Measurements from ENCODE around the gene TOPBP1.
A peak's percentile ranks its signal among the peaks of the same experiment; 100 is the strongest.
"Not testable (repeated sequence)": the region's sequence is repeated elsewhere in the genome, so short reads cannot be mapped to it uniquely, and the experiment has no call there.

The TOPBP1 gene

DNA sequence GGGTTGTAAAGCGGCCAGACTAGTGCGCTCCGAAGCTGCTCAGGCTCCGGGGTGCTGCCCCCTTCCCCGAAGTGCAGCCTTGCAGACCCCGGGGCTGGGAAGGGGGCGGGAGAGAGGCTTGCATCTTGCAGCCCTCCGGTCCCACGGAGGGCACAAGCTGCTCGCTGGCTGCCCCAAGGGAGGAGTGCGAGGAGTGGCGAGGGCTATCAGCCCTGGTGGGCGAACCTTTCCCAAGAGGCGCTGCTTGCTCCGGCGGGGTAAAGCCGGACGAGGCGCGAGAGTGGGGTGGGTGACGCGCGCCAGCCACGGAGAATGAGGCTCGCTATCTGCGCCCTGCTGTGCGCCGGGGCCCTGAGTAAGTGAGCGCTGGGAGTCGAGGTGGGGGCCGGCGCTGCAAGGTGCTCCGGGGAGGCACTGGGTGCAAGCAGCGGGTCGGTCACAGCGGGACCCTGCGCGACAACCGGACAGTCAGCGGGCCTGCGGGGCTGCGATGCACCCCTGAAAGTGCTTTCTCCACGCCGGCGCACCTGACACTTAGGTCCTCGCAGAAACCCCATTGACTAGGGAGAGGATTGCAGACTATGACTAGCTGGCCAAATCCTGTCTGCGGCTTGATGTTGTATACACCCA, 12.7 kb upstream of the TOPBP1 start:
- DNase-seq (ENCODE audit: low read depth in 2 of 3, low spot score in 2 of 3): no peak

DNA sequence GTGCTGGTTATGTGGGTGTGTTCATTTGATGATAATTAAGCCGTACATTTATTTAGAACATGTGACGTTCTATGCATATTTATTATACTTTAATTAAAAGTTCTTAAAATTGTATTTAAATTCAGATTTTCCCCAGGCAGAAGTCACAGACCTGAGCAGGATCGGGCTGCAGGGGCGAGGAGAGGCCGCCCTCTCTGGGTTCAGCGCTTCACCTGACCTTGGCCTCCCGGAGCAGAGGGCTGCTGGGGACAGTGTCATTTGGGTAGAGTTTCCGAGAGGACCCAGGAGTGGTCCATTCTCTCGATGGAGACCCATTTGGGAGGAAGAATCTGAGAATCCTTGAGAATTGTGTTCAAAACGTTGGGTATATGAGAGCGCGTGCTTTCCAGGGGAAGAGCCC, 12.0 kb upstream of the TOPBP1 start:
- no peak for DNase-seq (ENCODE audit: low read depth in 2 of 3, low spot score in 2 of 3)

DNA sequence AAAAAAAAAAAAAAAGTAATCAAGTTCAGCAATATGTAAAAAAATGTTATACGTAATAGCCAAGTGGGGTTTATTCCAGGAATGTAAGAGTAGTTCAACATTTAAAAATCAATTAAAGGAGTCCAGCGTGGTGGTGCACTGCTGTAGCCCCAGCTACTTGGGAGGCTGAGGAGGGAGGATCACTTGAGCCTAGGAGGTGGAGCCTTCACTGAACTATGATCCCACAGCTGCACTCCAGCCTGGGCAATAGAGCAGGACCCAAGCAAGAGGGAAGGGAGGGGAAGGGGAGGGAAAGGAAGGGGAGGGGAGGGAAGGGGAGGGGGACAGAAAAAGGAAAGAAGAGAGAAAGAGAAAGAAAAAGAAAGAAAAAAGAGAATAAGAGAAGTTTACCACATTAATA, 10.7 kb upstream of the TOPBP1 start:
- no peak for DNase-seq (ENCODE audit: low read depth in 2 of 3, low spot score in 2 of 3)

DNA sequence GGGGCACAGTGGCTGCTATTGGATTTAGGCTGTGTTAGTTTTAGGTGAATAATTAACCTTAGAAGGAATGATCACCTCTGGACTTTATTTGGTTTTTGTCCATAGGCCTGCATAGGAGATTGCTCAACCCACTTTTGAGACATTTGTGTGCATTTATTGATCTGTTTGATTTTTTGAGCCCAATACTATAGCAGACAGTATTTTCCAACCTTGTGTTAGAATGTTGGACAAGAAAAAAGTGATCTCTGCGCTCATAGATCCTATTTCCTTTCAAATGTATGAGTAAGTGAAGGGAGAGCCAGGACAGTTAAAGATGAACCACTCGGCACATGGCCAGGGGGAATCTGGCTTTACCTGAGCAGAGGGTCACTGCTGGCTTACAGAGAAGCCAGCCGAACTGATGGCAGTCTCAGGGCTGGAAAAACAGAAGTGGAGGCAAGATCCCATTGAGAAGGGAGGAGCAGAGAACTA, 8.8 kb upstream of the TOPBP1 start:
- no peak for DNase-seq (ENCODE audit: low read depth in 2 of 3, low spot score in 2 of 3)

DNA sequence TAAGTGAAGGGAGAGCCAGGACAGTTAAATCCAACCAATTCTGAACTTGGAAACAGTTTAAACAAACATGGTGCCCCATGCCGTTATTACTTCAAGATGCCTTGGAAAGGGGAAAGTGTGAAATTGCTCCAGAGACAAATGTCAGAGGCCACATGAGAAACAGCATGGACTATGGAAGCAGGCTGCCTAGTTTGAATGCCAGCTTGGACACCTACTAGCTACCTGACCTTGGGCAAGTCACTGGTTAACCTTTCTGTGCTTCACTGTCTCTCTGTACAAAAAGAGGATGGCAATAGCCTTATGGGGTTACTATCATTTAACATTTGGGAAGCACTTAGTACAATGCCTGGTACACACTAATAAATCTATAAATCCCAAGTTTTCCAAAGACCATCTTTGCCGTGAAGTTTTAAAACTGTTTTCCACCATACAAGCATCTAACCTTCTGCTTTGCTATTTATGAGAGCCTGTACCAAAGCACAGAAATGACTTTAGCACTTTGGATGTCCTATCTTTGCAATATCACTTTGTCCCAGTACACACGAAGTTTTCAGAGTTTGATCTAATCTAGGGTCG, 8.3 kb upstream of the TOPBP1 start:
- no peak for DNase-seq (ENCODE audit: low read depth in 2 of 3, low spot score in 2 of 3)

DNA sequence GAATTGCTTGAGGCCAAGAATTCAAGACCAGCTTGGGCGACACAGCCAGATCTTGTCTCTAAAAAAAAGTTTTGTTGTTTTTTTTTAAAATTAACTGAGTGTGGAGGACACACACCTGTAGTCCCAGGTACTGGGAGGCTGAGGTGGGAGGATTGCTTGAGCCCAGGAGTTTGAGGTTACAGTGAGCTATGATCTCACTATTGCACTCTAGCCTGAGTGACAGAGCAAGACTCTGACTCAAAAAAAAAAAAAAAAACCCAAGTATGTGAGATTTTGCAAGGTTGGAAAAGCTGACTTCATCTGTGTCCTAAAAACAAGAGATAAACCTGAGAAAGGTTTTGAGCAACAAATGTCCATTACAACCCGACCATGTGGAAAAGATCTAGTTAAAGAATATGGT, 5.4 kb upstream of the TOPBP1 start:
- DNase-seq (ENCODE audit: low read depth in 2 of 3, low spot score in 2 of 3): no peak

DNA sequence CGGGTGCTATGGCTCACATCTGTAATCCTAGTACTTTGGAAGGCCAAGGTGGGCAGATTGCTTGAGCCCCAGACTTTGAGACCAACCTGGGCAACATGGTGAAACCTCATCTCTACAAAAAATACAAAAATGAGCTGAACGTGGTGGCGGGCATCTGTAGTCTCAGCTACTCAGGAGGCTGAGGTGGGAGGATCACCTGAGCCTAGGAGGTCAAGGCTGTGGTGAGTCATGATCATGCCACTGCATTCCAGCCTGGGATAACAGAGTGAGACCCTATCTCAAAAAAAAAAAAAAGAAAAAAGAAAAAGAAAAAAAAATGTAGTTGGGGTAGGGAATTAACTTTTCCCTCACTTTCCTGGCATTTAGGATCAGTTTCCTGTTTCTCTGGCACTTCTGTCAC, 3.4 kb upstream of the TOPBP1 start:
- DNase-seq (ENCODE audit: low read depth in 2 of 3, low spot score in 2 of 3): not testable (repeated sequence)

DNA sequence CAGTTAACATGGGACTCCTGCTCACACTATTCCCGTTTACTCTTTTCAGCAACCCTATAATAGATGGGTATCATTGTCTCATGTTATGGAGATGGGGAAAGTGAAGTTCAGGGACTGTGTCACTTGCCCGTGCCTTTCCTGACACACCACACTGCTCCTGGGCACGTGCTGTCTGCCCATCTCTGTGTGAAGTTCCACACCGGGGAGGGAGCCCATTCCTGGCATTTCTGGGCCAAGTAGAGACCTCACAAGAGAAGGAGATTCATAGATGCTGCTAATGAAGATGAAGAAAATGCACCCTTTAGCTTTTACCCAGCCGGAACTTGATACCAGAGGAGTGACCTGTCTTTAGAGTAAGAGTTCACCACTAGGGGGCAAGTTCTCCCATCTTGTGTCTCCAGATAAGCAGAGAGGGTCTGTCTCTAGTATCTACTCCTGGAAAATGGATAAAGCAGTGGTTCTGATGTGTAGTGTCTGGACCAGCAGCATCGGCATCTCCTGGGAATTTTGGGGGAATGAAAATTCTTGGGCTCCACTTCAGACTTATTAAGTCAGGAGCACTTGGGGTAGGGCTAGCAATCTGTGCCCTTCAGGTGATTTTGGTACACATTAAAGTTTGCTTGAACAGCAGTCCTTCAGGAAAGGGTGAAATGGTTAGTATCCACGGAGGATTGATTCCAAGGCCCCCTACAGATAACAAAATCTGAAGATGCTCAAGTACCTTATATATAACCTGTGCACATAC, 2.0 kb upstream of the TOPBP1 start:
- DNase-seq (ENCODE audit: low read depth in 2 of 3, low spot score in 2 of 3): no peak

DNA sequence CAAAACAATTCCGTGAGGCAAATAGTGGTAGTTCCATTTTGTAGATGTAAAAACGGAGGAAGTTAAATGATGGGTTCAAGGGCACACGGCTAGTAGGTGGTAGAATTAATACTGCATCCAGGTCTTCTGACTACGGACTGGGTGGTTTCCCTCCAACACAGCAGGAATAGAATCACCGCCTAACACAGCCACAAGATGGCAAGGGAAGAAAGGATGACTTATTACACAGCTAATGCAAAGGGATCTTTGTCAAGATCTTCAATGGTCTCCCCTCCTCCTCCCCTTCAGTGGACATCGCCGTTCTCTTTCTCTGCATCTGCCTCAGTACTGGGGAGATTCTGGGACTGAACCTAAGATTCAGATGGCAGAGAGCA, 524 bp upstream of the TOPBP1 start:
- DNase-seq (ENCODE audit: low read depth in 2 of 3, low spot score in 2 of 3): peak in 1 of 3 experiments; percentile 9

DNA sequence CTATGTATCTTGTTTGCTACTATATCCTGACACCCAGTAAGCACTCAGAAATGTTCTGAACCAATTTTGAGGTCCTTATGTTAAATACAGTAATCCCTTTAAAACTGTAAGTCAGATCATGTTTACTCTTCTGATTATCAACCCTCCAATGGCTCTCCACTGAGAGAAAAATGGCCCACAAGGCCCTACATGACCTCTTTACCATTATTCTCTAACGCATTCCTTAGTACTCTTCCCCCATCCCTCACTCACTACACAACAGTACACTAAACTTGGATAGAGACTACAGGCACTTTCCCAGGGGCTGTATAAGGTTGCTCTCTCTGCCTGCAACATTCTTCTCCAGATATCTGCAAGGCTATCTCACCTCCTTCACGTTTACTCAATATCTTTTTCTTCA, 1.9 kb downstream of the TOPBP1 start:
- DNase-seq (ENCODE audit: low read depth in 2 of 3, low spot score in 2 of 3): no peak

DNA sequence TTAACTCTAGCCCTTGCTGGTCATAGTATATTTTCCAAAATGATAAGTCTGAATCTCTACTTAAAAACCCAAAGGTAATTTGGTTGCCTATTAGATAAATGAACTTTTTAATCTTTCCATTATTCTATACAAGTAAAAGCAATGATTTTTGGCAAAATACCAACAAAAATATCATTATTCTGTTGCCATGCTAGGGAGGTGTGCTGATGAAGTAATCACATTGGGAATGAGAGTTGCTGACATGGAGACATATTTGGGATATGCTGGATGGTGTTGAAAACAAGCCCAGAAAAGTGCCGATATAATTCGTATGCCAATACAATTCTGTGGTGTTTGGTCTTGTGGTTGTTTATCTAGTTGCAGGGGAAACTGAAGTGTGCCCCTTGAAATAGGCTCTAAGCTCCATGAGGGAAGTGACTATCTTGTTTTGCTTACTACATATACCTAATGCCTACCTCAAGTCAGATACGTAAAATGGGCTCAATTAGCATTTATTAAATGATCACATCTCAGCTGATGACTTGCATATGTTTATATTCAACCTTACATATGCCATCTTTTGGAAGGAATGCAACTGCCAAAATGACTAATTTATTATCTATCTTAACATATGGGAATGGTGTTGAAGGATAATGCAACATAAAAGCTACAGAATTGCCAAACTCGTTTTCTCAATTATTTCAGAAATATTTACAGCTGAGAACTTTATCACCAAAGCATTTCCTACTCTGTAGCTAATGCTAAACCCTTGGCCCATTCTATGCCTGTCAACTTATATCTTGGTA, 5.8 kb downstream of the TOPBP1 start:
- no peak for DNase-seq (ENCODE audit: low read depth in 2 of 3, low spot score in 2 of 3)

DNA sequence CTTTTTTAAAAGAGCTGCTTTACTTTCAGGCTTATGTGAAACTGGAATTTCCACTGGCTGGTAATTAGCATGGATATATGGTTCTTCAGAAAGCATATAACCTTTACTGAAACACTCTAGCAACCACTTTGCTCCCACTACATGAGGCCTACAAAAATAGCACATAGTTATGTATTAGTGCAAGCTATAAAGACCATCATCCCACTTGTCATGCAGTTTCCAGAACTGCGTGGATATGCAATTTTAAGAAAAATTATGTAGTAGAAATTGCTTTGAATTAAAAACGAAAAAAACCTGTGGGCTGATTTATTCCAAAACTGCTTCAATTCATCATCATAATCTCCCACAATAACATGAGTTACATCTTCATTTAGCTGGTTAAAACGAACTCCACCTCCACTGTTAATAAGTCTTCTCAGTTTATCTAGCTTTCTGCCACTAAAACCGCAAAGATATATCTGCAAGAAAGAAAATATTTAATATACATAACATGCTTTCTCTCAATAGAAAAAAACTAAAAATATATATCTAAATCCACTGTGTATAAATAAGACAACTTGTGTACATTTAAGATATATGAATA, 12.2 kb downstream of the TOPBP1 start:
- no peak for DNase-seq (ENCODE audit: low read depth in 2 of 3, low spot score in 2 of 3)

DNA sequence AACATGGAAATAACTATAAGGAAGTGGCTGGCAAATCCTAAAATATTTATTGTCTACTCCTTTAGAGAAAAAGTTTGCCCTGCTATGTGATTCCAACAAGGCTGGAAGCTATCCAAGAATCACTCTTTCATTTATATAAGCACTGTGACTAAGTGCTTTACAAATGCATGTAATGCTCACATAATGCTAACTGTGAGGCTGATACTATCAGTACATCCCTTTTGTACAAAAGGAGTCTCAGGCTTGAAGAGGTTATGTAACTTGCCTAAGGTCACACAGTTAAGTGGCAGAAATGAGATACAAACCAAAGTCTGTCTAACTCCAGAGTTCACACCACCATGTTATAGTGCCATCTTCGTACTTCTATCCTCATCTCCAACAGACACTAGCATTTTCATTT, 17.0 kb downstream of the TOPBP1 start:
- DNase-seq (ENCODE audit: low read depth in 2 of 3, low spot score in 2 of 3): no peak

DNA sequence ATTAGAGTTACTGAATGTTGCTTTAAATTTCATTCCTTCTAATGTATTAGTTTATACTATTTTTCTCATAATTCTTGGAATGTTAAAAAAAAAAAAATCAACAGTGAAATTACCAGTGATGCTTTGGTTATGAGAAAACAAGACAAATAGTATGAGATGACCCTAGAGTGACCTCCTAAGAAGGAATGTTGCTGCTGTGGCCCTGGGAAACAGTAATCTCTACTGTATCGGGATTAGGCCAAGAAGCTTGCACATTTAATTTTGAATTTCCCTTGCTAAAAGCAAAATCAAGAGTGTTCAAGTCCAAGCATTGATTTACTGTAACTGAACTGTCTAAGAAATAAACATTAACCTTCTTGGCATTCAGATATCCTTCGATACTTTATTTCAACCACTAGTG, 18.1 kb downstream of the TOPBP1 start:
- DNase-seq (ENCODE audit: low read depth in 2 of 3, low spot score in 2 of 3): no peak

DNA sequence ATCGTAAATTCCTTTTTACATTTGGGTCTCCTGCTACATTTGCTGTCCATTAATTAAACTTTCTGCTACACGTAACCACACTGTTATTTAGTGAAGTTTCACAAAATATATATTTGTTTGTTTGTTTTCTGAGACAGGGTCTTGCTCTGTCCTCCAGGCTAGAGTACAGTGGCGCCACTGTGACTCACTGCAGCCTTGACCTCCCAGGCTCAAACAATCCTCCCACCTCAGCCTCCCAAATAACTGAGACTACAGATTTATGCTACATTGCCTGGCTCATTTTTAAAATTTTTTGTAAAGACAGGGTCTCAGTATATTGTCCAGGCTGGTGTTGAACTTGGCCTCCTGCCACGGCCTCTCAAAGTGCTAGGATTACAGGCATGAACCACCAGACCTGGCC, 20.5 kb downstream of the TOPBP1 start:
- DNase-seq (ENCODE audit: low read depth in 2 of 3, low spot score in 2 of 3): no peak

DNA sequence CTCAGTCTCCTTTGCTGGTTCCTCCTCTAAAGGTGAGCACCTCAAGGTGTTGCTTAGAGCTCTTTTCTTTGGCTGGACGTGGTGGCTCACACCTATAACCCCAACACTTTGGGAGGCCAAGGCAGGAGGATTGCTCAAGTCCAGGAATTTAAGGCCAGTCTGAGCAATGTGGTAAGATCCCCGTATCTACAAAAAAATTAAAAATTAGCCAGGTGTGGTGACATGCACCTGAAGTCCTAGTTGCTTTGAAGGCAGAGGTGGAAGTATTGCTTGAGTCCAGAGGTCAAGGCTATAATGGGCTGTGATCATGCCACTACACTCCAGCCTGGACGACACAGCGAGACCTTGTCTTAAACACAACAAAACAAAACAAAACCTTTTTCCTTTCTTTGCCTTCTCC, 28.3 kb downstream of the TOPBP1 start:
- no peak for DNase-seq (ENCODE audit: low read depth in 2 of 3, low spot score in 2 of 3)

DNA sequence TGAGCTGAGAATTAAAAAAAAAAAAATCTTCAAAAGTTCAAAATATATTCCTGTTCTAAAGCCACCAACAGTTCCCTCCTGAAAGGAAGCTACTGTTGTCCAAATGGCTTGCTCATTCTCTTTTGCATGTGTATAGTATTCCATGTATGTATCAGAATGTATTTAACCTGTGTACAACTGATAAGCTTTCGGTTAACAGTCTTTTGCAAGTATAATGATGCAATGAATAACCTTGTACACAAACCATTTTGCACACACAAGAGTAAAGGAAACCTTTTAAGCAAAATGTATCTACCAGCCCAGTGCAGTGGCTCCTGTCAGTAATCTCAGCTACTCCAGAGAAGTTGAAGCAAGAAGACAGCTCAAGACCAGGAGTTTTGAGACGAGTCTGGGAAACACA, 32.6 kb downstream of the TOPBP1 start:
- no peak for DNase-seq (ENCODE audit: low read depth in 2 of 3, low spot score in 2 of 3)

DNA sequence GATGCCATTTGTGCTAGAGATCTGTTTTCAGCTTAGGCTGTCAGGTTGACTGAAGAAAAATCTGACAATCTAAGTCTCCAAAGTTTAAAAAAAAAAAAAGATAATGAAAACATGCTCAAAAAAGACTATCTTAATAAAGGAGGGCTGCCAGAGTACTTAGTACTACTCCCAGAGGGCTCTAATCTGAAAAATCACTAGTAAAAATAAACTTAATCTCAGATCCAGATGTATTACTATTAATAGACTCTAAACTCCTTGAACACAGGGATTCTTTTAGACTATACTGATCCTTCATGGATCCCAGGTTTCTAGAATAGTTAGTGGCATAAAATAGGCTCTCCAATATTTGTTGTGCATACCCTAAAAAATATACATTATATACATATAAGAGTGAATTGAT, 34.0 kb downstream of the TOPBP1 start:
- no peak for DNase-seq (ENCODE audit: low read depth in 2 of 3, low spot score in 2 of 3)

DNA sequence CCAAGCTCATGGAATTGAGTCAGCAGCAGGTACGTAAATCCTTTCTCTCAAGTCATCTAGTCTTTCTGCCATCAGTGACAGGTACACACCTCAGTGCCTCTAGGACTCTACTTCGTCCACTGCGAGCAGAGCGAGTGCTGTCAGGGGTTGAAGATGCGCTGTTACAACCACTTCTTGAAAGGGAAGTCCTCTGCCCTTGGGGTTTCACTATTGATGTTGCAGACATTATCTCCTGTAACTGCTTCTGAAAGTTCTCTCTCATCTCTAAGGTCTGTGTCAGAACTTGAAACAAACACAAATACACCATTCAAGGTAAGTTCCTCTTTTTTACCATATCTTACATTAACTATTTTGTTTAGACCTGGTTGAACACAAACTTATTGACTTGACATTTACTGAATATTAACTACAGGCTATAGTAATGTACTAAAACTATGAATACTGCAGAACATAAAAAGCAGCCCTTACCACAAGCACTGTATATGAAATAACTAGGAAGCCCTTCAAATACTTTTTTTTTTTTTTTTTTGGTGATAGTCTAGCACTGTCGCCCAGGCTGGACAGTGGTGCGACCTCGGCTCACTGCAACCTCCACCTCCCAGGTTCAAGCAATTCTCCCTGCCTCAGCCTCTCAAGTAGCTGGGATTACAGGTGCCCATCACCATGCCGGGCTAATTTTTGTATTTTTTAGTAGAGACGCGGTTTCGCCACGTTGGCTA, 41.5 kb downstream of the TOPBP1 start:
- no peak for DNase-seq (ENCODE audit: low read depth in 2 of 3, low spot score in 2 of 3)

DNA sequence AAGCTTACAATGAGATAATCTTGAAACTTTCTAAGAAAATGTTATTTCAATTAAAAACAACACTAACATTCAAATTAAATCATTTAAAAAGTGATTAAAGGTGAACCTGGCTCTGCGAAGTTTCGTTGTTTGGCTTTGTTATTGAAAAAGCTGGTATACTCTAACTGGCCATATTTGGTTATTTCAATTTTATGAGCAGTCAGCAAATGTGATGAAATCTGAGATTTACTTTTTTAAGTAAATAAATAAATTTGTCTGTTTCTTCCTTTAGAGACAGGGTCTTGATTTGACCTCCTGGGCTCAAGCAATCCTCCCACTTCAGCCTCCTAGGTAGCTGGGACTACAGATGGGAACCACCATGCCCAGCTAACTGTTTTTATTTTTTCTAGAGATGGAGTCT, 50.2 kb downstream of the TOPBP1 start:
- no peak for DNase-seq (ENCODE audit: low read depth in 2 of 3, low spot score in 2 of 3)

DNA sequence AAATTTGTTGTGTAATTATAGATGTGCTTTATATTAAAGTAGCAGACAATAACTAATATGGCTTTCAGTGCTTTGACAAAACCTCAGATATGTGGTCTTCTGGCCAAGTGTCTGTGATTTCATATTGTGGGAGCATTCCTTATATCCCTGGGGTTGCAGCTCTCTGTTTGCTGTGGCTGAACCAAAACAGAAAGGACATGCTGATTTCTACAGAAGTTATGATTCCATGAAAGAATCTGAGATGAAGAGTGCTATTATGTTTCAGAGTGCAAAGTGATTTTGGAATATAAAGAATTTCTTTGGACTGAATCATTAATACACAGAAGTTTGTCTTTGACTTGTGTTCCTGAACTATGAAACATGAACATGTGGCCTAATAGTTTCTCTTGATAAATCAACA, 51.7 kb downstream of the TOPBP1 start:
- no peak for DNase-seq (ENCODE audit: low read depth in 2 of 3, low spot score in 2 of 3)

Measured in activated CD8-positive, alpha-beta memory T cell treated with anti-CD3 and anti-CD28 coated beads for 48 hours (primary cell).